22Rv1 (cell line): ENCODE data around the gene SOHLH2.

Experiments used
- ZFX ChIP-seq: fragments of 450-650 bp; IDR thresholded peaks from 2 replicates; pipeline ENCODE4 v1.6.1; 2017; ENCODE audit warnings: antibody characterized with exemption, borderline replicate concordance
- TF ChIP-seq, protein P1 (sequence below): fragments of 450-650 bp; IDR thresholded peaks from 2 replicates; pipeline ENCODE4 v1.5.1; 2017; ENCODE audit warnings: mild to moderate bottlenecking

DNA sequence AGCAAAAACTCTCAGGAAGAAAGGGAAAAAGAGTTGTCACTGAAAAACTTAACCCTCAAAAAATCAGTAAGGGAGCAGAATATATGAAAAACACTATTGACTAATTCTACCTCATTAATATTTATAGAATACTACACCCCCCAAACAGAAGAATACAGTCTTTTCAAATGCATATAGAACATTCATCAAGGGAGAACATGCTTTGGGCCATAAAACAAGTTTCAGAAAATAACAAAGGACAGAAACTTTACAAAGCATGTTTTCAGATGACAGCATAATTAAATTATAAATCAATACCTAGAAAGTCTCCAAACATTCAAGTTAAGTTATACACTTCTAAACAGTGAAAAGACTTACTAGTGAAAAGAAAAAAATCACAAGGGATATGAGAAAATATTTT lies 30.5 kb downstream of the SOHLH2 start:
- TF ChIP-seq, protein P1, sequence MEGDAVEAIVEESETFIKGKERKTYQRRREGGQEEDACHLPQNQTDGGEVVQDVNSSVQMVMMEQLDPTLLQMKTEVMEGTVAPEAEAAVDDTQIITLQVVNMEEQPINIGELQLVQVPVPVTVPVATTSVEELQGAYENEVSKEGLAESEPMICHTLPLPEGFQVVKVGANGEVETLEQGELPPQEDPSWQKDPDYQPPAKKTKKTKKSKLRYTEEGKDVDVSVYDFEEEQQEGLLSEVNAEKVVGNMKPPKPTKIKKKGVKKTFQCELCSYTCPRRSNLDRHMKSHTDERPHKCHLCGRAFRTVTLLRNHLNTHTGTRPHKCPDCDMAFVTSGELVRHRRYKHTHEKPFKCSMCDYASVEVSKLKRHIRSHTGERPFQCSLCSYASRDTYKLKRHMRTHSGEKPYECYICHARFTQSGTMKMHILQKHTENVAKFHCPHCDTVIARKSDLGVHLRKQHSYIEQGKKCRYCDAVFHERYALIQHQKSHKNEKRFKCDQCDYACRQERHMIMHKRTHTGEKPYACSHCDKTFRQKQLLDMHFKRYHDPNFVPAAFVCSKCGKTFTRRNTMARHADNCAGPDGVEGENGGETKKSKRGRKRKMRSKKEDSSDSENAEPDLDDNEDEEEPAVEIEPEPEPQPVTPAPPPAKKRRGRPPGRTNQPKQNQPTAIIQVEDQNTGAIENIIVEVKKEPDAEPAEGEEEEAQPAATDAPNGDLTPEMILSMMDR: no peak
- TF ChIP-seq ZFX: no peak
